GM15510 (cell line): ENCODE data around the gene DNAJC21.

ENCODE experiments used
- POLR2A ChIP-seq: IDR thresholded peaks from 3 replicates; pipeline ENCODE4 v1.6.1; 2011; ENCODE audit warnings: borderline replicate concordance; ENCODE audit not compliant: insufficient read length; ENCODE audit errors: extremely low read depth

DNAJC21 gene

GRCh38 chr5:34929134-34929719, at the start of gene DNAJC21:
Gene DNAJC21 (plus strand): TSS chr5:34929559. CDS start chr5:34929820, 261 bp downstream.
- TF ChIP-seq POLR2A: no peak

DNA sequence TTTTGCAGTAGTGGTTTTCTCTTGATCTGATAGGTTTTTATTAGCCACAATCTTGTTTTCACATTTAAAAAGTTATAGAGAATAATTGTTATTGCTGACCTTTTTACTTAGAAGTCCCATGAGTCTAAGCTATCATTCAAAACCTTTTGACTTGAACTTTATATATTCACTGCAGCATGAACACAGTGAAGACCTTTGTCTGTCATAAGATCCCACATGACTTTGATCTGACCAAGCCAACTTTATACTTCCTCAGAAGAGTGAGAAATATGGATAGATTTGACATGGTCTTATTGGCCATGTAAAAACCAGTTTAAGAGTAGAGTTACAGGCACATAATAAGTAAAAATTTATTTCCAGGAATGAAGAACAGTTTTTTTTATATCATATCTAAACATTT, 48.1 kb upstream of the DNAJC21 start:
- TF ChIP-seq POLR2A: no peak

GRCh38 chr5:34886392-34887119, 42.8 kb upstream of the DNAJC21 start:
- no peak for TF ChIP-seq POLR2A

DNA sequence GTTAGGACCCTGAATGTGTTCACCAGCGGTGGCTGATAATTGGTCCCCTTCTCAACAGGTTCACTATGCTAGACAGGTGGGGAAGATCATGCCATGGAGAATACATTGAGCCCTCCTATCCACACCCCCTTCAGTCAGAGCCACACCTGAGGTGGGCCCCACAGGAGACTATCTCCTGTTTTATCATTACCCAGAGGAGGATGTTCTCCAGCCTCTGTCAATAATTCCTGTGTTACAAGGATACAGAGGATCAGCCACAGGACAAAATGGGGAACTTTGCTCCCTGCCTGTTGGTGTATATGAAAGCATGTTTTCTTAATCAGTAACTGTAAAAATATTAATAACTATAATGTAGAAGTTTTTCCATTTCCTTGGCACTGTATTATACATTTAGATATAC, 40.0 kb upstream of the DNAJC21 start:
- TF ChIP-seq POLR2A: no peak

DNA sequence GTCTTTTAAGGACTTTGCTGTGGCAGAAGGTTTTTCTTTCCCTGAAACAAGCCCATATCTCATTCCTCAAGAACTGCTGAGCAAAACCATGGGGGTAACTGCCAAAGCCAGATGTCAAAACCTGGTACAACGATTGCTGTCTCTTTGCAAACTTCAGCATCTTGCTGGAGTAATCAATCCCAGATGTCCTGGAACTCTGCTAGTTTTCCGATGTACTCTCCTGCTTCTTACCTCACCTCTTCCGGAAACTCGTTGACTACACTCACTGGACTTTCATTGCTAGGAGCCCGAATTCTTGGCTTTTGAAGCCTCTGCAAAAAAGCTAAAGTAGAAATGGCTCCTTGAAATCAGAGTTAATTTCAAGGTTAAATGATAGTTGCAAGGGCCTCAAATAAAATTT, 37.4 kb upstream of the DNAJC21 start:
- TF ChIP-seq POLR2A: no peak

GRCh38 chr5:34892414-34892813, 36.9 kb upstream of the DNAJC21 start:
- TF ChIP-seq POLR2A: no peak

GRCh38 chr5:34894716-34895115, 34.6 kb upstream of the DNAJC21 start:
- TF ChIP-seq POLR2A: no peak

- no peak for TF ChIP-seq POLR2A
Observed at GRCh38 chr5:34895641-34896419, 33.5 kb upstream of the DNAJC21 start.

DNA sequence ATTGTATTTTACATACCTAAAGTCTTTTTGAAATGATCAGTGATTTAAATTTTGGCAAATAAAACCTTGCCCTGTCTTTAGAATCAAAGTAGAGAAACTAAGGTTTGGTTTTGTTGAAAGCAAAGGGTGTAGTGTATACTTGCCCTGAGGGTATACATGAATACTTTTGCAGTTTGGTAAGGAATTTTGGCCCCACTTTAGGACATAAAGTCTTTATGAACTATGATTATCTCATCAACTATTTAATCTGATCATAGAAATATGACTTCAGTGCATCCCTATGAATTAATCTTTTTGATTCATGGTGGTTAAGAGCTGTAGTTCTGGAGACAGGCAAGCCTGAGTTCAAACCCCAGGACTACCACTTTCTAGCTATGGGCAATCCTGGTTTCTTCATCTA, 31.7 kb upstream of the DNAJC21 start:
- no peak for TF ChIP-seq POLR2A

DNA sequence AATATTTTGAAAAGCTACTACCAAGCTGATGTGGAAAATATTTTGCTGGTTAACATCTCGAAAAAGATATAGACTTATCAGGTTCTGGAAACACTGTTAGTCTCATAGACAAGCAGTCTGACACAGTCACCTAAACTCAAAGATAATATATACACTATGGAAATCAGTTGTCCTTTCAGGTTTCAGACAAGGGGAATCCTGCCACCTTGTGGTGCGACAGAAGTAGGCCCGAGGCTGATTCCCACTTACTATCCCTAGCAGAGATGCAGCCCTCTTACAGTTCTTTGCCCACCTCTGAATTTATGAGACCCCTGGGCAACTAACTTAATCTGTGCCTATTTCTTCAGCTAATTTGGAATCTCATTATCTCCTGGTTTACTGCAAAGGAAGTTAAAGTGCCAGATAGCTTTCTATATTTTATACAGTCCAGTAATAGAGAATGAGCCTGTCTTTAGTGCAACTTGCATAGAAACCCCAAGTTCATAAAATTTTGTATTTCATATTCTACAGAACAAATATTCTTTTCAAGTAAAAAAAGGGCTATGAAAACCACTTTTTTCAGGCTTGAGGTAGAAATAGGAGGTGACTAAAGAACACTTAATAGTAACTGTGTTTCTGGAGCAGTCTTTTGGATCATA, 31.0 kb upstream of the DNAJC21 start:
- TF ChIP-seq POLR2A: no peak

DNA sequence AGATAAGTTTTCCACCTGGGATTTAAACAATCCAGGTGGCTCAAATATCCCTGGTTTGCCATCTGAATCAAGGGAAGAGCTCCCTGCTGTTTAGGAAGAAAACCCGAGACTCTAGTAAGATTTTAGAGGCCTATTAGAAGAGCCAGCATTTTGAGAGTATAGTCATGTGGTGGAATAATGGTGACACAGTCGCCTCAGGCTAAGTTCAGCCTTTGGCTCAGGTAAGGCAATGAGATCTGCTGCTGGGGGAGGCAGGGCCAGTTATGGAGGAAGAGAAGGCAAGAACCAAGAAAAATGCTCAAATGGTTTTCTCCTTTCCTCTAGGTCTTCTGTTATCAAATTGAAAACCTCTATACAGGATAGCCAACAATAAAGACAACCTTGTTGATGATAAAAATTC, 30.3 kb upstream of the DNAJC21 start:
- TF ChIP-seq POLR2A: no peak

DNA sequence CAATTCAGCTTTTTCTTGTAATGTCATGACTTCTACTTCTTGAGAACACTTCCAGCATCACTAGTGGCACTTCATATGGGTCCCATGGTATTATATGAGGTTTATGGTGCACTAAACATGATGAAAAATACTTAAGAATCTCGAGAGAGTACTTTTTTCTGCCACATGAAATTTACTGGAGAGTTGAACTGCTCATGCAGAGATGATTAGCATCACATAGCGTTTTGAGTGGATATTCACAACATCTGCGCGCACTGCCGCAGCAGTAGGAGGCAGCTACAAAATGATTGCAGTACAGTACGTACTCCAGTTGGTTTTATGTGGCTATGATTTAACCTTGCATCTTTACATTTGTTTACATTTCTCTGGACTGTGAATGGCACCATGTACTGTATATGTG, 28.7 kb upstream of the DNAJC21 start:
- TF ChIP-seq POLR2A: no peak

GRCh38 chr5:34903260-34903659, 26.1 kb upstream of the DNAJC21 start:
- TF ChIP-seq POLR2A: no peak

DNA sequence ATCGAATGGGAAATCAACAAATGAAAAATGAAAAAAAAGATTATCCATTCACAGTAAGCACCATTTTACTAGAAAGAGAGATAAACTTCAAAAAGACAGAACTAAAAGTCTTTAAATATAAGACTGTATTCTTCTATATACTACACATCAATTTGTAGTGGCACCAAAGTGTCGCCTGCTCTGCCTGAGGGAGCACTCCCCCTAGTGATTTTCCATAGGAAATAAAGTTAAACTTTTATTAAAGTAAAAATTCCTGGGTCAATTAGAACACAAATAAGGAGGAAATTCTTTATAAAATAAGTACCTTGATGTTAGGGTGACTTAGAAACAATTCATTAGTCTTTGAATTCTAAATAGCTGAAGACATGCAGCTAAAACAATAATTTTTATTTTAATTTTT, 23.8 kb upstream of the DNAJC21 start:
- no peak for TF ChIP-seq POLR2A

DNA sequence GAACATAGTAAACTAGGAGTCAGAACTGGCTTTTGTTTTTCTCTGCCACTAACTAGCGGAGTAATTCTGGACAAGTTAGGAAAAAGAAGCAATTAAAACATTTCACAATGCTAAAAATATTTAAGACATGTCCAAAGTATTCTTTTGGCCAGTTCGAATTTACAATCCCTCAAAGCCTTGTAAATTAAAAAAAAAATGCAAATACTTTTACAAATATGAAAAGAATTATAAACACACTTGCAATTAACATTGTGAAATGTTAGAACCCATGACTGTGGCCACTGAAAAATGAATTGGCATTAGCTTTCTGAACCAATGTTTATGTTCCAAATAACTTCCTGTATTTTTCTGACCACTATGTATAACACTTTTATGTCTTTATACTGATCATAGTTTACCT, 16.3 kb upstream of the DNAJC21 start:
- TF ChIP-seq POLR2A: no peak
